ENCODE results near the gene C1orf116. TPM values are rescaled to one million over a fixed set of nuclear protein-coding genes. Genes with fewer than 3 reads are reported as not detected.
A peak's percentile ranks its signal among the peaks of the same experiment; 100 is the strongest.

Gene C1orf116
- total RNA-seq: not detected

GRCh38 chr1:207032528-207033017, at the start of gene C1orf116:
C1orf116 (minus strand) TSS chr1:207032756; CDS start chr1:207027598, 5,158 bp downstream.
- FAIRE-seq (no peak), DNase-seq (ENCODE audit: low spot score in 2 of 2) (no peak)

- DNase-seq (ENCODE audit: low spot score in 2 of 2) (no peak), FAIRE-seq (no peak)
These were observed 49.2 kb upstream of the C1orf116 start for GRCh38 chr1:207081806-207082205.

GRCh38 chr1:207081088-207081487, 48.5 kb upstream of the C1orf116 start:
- DNase-seq (ENCODE audit: low spot score in 2 of 2) (no peak), FAIRE-seq (no peak)

GRCh38 chr1:207079706-207080241, 47.2 kb upstream of the C1orf116 start:
- no peak for FAIRE-seq
- no peak for DNase-seq (ENCODE audit: low spot score in 2 of 2)

GRCh38 chr1:207078578-207079132, 46.1 kb upstream of the C1orf116 start:
- FAIRE-seq (no peak), DNase-seq (ENCODE audit: low spot score in 2 of 2) (no peak)

GRCh38 chr1:207077470-207078377, 45.2 kb upstream of the C1orf116 start:
- DNase-seq (ENCODE audit: low spot score in 2 of 2) (peak; percentile 31 to 58), FAIRE-seq (peak; percentile 19)

GRCh38 chr1:207077012-207077411, 44.5 kb upstream of the C1orf116 start:
- FAIRE-seq: no peak
- no peak for DNase-seq (ENCODE audit: low spot score in 2 of 2)

- DNase-seq (ENCODE audit: low spot score in 2 of 2) (no peak), FAIRE-seq (no peak)
These were observed 43.8 kb upstream of the C1orf116 start for GRCh38 chr1:207076181-207076955.

GRCh38 chr1:207073906-207074820, 41.6 kb upstream of the C1orf116 start:
- no peak for FAIRE-seq

GRCh38 chr1:207072233-207072632, 39.7 kb upstream of the C1orf116 start:
- FAIRE-seq (no peak), DNase-seq (ENCODE audit: low spot score in 2 of 2) (no peak)

More at GRCh38 chr1:207073906-207074820, 41.6 kb upstream of the C1orf116 start:
- DNase-seq (ENCODE audit: low spot score in 2 of 2): no peak

GRCh38 chr1:207071426-207071825, 38.9 kb upstream of the C1orf116 start:
- DNase-seq (ENCODE audit: low spot score in 2 of 2) (no peak), FAIRE-seq (no peak)

GRCh38 chr1:207070811-207071210, 38.3 kb upstream of the C1orf116 start:
- DNase-seq (ENCODE audit: low spot score in 2 of 2) (no peak), FAIRE-seq (no peak)

GRCh38 chr1:207069858-207070506, 37.4 kb upstream of the C1orf116 start:
- FAIRE-seq (no peak), DNase-seq (ENCODE audit: low spot score in 2 of 2) (no peak)

- no peak for DNase-seq (ENCODE audit: low spot score in 2 of 2)
- no peak for FAIRE-seq
These were observed 36.5 kb upstream of the C1orf116 start for GRCh38 chr1:207069061-207069460.

GRCh38 chr1:207067665-207068064, 35.1 kb upstream of the C1orf116 start:
- no peak for FAIRE-seq

GRCh38 chr1:207067185-207067584, 34.6 kb upstream of the C1orf116 start:
- FAIRE-seq (no peak), DNase-seq (ENCODE audit: low spot score in 2 of 2) (no peak)

More at GRCh38 chr1:207067665-207068064, 35.1 kb upstream of the C1orf116 start:
- no peak for DNase-seq (ENCODE audit: low spot score in 2 of 2)

GRCh38 chr1:207064561-207064960, 32.0 kb upstream of the C1orf116 start:
- DNase-seq (ENCODE audit: low spot score in 2 of 2): peak in 1 of 2 donors; percentile 29
- FAIRE-seq: no peak

- no peak for FAIRE-seq
- no peak for DNase-seq (ENCODE audit: low spot score in 2 of 2)
These were observed 30.5 kb upstream of the C1orf116 start for GRCh38 chr1:207063014-207063413.

GRCh38 chr1:207062058-207062457, 29.5 kb upstream of the C1orf116 start:
- FAIRE-seq (no peak), DNase-seq (ENCODE audit: low spot score in 2 of 2) (peak in 1 of 2 donors; percentile 25)
